Measurements from ENCODE around the gene CH25H.

The CH25H gene

GRCh38 chr10:89233033-89233432 is 25.9 kb upstream of the CH25H start:
- DNase-seq (ENCODE audit: low spot score) = no peak

- DNase-seq (ENCODE audit: low spot score) = no peak
Observed at GRCh38 chr10:89228962-89229361, 21.8 kb upstream of the CH25H start.

DNA sequence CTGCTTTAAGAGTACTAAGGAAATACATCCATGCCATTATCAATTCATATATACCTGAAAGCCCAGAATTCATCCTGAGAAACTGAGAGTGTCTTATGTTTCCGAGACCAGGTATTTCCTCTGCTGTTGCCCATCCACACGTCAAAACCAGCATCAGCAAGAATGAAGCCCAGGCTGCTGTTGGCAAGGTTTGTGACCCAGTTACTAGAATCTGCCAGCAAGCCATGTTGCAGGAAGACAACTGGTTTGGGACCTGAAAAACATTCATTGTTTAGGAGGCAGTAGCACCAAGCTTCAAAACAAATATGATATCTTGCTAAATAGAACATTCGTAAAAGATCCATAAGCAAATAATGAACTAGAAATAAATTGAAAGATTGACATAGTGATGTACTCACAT is 21.0 kb upstream of the CH25H start:
- DNase-seq (ENCODE audit: low spot score) = no peak

DNA sequence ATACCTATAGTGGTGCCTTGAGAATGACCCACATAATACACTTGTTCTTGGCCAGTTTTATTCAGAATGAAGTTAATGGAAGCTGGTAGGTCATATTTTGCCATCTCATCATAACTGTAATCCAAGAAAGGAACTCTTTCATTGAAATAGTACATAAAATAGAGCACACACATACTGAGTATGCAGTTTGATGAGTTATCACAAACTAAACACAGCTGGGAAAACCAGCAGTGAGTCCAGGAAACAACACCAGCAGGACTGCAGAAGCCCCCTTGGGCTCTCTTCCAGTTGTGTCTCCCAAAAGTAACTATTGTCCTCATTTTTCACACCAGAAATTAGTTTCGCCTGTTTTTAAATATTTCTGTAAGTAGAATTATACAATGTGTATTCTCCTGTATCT is 19.8 kb upstream of the CH25H start:
- no peak for DNase-seq (ENCODE audit: low spot score)

DNA sequence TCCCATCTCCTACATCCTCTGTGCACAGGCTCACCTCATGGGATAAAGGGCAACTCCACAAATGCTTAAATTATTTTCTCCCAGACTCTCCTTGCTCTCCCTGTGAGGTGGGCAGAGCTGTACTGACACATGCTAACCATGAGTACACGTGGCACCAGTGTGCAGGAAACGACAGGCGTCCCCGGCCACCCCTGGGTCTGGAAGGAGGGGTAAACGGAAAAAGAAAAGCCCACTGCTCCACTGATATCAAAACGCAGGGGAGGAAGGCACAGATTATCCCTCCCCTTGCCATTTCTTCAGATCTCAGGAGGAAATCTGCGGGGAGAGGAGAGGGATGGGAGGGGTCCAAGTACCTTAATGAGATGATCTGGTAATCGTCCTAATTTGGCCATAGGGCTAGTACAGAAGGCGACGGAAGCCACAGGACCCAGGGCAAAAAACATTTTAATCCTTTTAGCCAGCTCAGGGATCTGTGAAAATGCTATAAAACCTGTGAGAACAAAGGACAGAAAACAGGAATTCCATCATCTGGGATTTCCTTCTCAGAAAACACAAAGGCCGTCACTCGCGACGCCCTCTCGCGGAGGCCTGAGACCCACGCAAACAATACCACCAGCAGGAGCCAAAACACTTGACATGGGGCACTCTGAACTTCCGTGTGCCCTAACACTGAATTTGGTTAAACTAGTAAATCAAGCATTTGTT is 17.8 kb upstream of the CH25H start:
- DNase-seq (ENCODE audit: low spot score) = no peak

GRCh38 chr10:89221919-89222318 is 14.8 kb upstream of the CH25H start:
- DNase-seq (ENCODE audit: low spot score) = no peak

DNA sequence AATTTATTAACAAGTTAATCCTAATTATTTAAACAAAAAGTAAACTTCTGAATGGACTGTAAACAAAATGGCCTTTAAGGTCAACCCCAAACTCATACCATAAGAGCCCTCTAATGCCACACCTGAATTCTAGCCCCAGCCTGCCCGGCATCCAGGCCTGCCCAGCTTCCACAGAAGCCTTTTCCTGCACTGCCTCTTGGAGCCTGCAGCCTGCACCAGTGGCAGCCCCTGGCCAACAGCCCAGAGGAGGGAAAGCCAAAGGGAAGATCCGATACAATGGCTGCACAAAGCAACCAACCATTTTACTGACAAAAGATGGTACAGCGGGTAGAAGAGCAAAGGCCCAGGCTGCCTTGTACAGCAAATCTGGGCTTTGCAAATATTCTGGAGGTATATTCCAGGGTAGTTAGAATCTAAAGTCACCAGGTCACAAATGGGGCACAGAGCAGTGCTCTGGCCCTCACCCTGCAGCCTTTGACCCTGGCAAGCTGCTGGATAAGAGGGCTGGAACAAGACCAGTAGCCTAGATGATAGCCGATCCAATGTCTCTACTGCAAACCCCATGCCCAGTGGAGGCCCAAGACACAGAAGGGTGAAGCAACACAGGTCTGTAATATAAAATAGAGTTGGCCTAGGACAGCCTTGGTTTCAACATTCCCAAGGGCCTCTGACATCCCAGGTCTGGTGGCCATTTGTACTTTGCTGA is 12.5 kb upstream of the CH25H start:
- DNase-seq (ENCODE audit: low spot score) = no peak

DNA sequence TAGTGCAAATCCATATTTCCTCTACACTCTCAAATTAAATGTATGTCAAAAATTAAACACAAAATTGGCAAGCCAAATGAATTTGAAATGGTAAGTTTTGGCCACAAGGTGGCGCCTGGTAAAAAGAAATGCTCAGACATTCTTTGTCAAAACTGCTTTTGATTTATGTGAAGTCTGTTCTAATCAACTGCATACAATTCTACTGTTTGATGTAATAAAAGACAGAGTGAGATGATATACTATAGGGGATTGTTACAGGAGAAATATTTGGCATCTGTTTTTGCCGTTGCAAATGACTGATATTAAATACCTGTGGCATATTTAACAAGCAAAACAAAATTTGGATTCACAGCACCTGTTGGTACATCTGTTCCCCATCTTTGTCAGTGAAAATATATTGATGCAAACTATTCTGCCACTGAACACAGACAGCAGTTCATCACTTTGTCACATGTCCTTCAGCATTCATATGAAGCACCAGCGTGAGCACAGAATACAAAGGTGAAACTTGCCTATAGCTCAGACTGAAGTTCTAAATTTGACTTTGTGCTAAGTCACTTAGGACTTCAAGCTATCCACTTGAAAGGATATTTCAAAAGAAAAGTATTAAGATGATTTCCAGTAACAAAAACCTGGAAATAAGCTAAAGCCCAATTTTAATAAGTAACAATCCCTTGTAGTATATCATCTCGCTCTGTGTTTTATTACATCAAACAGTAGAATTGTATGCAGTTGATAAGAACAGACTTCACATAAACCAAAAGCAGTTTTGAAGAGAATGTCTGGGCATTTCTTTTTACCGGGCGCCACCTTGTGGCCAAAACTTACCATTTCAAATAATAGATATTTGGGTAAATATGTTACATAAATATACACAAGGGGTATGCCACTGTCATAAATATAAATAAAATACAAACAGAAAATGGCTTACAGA is 10.2 kb upstream of the CH25H start:
- peak; percentile 34 for DNase-seq (ENCODE audit: low spot score)

DNA sequence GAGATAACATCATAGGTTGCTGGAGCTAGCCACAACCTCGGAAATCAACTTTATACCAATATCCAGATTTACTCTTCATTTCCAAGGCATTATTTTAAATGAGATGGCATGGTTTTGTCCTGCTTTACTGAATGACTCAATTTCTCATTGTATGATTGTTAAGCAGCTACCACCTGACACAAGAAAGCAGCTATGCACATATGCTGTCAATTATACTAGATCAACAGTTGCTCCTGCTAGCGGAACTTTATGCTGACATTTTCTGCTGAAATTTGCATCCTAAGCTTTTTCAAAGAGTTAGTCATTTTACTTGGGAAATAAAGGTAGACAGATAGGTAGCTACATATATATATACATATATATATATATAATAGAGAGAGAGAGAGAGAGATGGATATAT is 8.9 kb upstream of the CH25H start:
- no peak for DNase-seq (ENCODE audit: low spot score)

DNA sequence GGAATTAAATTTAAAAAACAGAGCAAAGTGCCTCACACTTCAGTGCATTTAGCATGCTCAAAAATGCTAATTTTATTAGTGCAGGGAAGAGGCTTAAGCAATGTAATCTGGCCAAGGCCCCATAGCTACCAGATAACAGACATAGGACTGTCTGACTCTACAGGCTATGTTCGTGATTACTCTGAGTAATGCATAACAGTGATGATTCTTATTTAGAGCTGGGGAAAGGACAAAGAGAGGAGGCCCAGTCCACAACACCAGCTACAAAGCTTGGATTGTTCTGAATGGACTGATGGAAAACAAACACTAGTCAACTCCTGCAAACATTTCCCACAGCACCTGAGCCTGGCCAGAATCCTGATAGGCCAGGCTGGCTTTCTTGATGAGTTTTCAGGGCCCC is 8.4 kb upstream of the CH25H start:
- no peak for DNase-seq (ENCODE audit: low spot score)

GRCh38 chr10:89214566-89215165 is 7.5 kb upstream of the CH25H start:
- no peak for DNase-seq (ENCODE audit: low spot score)

- peak; percentile 23 for DNase-seq (ENCODE audit: low spot score)
Observed at GRCh38 chr10:89213191-89213808, 6.2 kb upstream of the CH25H start.

- DNase-seq (ENCODE audit: low spot score) = no peak
Observed at GRCh38 chr10:89210794-89211425, 3.8 kb upstream of the CH25H start.

DNA sequence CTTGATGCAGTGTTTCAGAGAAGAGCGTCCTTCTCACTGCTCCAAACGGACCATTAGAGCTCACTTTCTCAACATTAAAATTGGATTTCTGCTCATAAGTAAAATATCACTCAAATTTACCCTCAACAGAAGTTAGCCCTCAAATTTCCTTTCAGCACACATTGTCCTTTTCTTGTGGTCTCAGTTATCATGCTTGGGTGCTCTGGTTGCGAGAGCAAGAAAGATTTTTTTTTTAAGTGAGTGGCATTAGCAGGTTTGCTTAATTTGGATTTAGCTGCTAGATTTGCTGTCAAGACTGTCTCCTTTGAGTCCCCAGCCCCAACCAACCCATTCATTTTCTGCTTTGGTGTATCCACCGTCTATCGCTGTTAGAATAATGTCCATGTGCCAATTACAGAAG is 2.6 kb upstream of the CH25H start:
- DNase-seq (ENCODE audit: low spot score) = no peak

GRCh38 chr10:89207801-89208551 is 859 bp upstream of the CH25H start:
- DNase-seq (ENCODE audit: low spot score) = peak; percentile 23

- peak; percentile 21 for DNase-seq (ENCODE audit: low spot score)
Observed at GRCh38 chr10:89206402-89207180, 526 bp downstream of the CH25H start.

- no peak for DNase-seq (ENCODE audit: low spot score)
Observed at GRCh38 chr10:89204621-89205185, 2.4 kb downstream of the CH25H start.

DNA sequence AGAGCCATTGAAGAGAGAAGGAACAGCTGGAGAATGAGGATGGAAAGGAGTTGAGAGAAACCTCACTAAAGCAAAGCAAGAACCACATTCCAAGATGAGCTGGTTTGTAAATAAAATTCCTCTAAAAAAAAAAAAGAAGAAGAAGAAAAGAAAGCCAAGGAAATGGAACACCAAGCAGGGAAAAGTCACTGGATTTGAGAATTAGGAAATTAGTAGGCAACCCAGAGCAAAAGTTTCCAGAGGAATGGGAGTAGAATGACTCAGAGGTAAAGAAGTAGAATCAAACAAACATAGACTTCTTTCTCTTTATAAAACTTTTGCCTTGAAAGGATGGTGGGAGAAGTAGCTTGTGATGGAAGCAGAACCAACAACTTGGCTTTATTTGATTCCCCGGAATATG is 3.9 kb downstream of the CH25H start:
- no peak for DNase-seq (ENCODE audit: low spot score)

- no peak for DNase-seq (ENCODE audit: low spot score)
Observed at GRCh38 chr10:89202033-89202425, 5.1 kb downstream of the CH25H start.

All from germinal center (tissue), 1 donor.